Left lung (tissue), 10 donors: Measurements from ENCODE around the gene GLI3. TPM values are rescaled to one million over a fixed set of nuclear protein-coding genes. Genes with fewer than 3 reads are reported as not detected.

Experiments used
- ATAC-seq: fragments of 200-7000 bp; cut with Tn5 transposase; one replicate; pipeline ENCODE4 v1.9.1; 2020; ENCODE audit warnings: moderate library complexity
- DNase-seq, 4 donors: peaks; one replicate each; pipeline ENCODE4 v3.0.0-alpha.2; 2013 to 2020
- H3K27ac ChIP-seq, 2 donors: fragments of 200-600 bp; sonication (generic) in 1 of 2; one replicate each; pipeline versions ENCODE4 v1.5.0 to v1.8.0; 2020 to 2021
- H3K27me3 ChIP-seq, 2 donors: fragments of 200-600 bp; sonication (generic) in 1 of 2; one replicate each; pipeline versions ENCODE4 v1.5.0 to v1.8.0; 2020 to 2021
- H3K36me3 ChIP-seq, 2 donors: fragments of 200-600 bp; sonication (generic) in 1 of 2; one replicate each; pipeline versions ENCODE4 v1.5.0 to v1.8.0; 2020 to 2021
- H3K4me1 ChIP-seq, 2 donors: fragments of 200-600 bp; one replicate each; pipeline ENCODE4 v1.8.0; 2021
- H3K4me3 ChIP-seq, 2 donors: fragments of 200-600 bp; sonication (generic) in 1 of 2; one replicate each; pipeline versions ENCODE4 v1.5.0 to v1.8.0; 2020 to 2021; ENCODE audit warnings: mild to moderate bottlenecking in 1 of 2
- H3K9me3 ChIP-seq, 2 donors: fragments of 200-600 bp; sonication (generic) in 1 of 2; one replicate each; pipeline versions ENCODE4 v1.5.0 to v1.8.0; 2020 to 2021
- intact Hi-C, 2 donors: fragments of 100-400 bp; cut with DNase I; formaldehyde crosslinking; loops; one replicate each; pipeline versions ENCODE4 v1.11.2 to v1.14.2; 2022
- polyA plus RNA-seq, 6 donors: library from polyadenylated mRNA; unstranded; fragments of 120-200 nt; gene quantifications; one replicate each; pipeline ENCODE4 v1.2.1, GENCODE V29; 2013; ENCODE audit not compliant: insufficient read length in 6 of 6
- total RNA-seq, 2 donors: library from RNA; stranded (reverse); fragmentation: NEBNext Ultra II Directional; extraction: Animal tissue kit (Norgen Biotek cat#: 25700); gene quantifications; one replicate each; pipeline ENCODE4 v1.2.1, GENCODE V29; 2021
- TF ChIP-seq, protein P1 (sequence below), 2 donors: fragments of 200-600 bp; sonication (generic) in 1 of 2; IDR thresholded peaks; one replicate each; pipeline versions ENCODE4 v1.5.0 to v1.8.0; 2021; ENCODE audit warnings: antibody characterized with exemption in 2 of 2
- donor health status: DM: no; HTN: yes; CAD: no.
- donor health status: DM: no; HTN: no; CAD: no.

Gene GLI3
- total and polyA plus RNA-seq, 8 donors, result 20.3 to 38.0 (median 31.3) TPM

DNA sequence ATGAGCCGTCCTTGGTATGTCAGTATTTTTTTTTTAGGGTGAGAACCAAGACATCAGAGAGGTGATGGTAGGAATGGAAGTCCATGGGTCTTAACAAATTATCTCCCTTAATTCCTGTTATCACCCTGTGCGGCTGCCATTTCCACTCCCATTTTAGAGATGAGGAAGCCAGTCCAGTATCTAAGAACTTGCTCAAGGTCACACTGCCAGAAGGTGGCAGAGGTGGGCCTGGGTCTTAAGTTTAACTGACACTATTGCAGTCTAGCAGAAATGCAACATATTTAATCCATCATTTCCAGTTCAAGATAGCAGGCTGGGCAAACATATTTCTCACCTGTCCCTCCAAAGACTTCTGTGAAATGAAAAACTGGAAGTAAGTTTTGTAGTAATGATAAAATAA lies 108.3 kb downstream of the GLI3 start:
- no peaks in the 10 kb centered on the region for H3K9me3 ChIP-seq
- no peaks in the 10 kb centered on the region for H3K36me3 ChIP-seq
- TF ChIP-seq, protein P1, sequence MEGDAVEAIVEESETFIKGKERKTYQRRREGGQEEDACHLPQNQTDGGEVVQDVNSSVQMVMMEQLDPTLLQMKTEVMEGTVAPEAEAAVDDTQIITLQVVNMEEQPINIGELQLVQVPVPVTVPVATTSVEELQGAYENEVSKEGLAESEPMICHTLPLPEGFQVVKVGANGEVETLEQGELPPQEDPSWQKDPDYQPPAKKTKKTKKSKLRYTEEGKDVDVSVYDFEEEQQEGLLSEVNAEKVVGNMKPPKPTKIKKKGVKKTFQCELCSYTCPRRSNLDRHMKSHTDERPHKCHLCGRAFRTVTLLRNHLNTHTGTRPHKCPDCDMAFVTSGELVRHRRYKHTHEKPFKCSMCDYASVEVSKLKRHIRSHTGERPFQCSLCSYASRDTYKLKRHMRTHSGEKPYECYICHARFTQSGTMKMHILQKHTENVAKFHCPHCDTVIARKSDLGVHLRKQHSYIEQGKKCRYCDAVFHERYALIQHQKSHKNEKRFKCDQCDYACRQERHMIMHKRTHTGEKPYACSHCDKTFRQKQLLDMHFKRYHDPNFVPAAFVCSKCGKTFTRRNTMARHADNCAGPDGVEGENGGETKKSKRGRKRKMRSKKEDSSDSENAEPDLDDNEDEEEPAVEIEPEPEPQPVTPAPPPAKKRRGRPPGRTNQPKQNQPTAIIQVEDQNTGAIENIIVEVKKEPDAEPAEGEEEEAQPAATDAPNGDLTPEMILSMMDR (IDR thresholded peaks at IDR 0.05), result no peak
- no peak overlapping the region for H3K4me3 ChIP-seq
- intact Hi-C loops, result no loop called here
- H3K27ac ChIP-seq, result no peak overlapping the region
- no peaks in the 10 kb centered on the region for H3K27me3 ChIP-seq
- no peaks in the 10 kb centered on the region for H3K4me1 ChIP-seq
- ATAC-seq, result no peak
- DNase-seq, result no peak

DNA sequence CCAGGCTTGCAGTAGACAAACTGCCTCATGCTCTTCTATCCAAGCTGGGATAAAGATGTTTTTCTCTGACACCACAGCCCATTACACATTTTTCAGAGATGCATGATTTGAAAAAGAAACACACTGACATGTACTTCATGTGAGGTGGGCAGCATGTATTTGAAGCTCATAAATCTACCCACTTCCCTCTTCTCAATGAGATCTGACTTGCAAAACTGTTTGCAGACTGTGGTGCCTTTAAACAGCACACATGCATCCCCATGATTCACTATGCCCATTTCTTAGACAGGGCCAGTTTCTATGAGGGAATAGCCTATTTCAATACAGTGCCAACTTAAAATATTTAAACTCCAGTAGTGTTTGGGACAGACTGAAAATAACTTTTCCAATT lies 109.8 kb downstream of the GLI3 start:
- DNase-seq, result no peak
- no peaks in the 10 kb centered on the region for H3K27me3 ChIP-seq
- TF ChIP-seq, protein P1 (IDR thresholded peaks at IDR 0.05), result no peak
- no peaks in the 10 kb centered on the region for H3K9me3 ChIP-seq
- no peaks in the 10 kb centered on the region for H3K36me3 ChIP-seq
- no peak overlapping the region for H3K27ac ChIP-seq
- H3K4me3 ChIP-seq, result no peak overlapping the region
- ATAC-seq, result peak; percentile 14
- intact Hi-C loops, result no loop called here
- no peaks in the 10 kb centered on the region for H3K4me1 ChIP-seq

DNA sequence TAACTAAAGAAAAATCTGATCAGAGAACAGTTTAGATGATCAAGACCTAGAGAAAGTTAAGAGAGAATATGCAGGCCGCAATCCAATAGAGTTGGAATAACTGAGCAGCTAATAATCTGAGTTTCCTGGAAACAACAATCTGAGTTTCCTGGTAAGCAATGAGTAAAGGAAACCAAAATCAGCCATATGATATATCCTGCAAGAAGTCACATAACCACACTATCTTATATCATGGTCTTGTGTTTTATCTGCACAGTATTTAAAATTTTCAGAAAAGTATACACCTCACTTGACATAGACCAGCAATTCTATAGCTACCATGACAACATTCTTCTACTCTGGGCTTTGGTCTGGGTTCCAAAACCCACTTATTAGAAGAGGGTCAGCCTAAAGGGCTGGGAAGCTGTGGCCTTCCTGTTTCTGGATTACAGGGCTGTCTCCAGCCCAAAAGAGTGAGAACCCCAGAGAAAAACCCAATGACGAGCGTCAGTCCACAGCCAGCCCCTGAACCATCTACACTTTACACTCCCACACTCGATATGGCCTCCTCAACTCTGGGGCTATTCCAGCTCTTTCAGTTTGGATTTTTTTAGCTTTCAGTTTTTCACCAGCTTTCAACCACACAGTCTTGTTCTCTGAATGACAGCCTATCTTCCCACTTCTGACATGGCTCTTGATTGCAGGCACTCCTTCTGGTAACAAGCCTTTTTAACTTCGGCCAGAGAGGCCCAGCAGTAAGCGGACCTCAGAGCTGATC lies 110.4 kb downstream of the GLI3 start:
- no peaks in the 10 kb centered on the region for H3K9me3 ChIP-seq
- DNase-seq (no peak), ATAC-seq (peak; percentile 73)
- no peaks in the 10 kb centered on the region for H3K27me3 ChIP-seq
- no peak overlapping the region for H3K27ac ChIP-seq
- intact Hi-C loops, result no loop called here
- no peaks in the 10 kb centered on the region for H3K36me3 ChIP-seq
- H3K4me1 ChIP-seq, result no peaks in the 10 kb centered on the region
- H3K4me3 ChIP-seq, result no peak overlapping the region
- TF ChIP-seq, protein P1 (IDR thresholded peaks at IDR 0.05), result no peak

DNA sequence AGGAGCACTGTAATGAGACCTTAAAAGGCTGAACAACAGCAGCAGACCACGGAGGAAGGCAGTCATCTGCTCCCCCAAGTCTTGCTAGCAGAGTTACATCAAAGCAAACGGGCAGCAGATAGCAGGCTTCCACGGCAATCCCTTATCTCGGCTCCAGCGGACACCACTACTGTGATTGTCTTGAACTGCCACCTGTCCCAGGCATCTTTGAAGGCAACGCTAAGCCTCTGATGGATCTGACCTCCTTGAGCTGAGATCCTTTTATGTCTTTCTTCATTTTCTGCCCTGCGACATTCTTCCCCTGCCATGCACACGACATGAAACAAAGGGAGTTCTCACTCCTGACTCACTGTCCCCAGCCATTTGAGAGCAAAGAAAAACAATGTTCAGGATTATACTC lies 111.7 kb downstream of the GLI3 start:
- intact Hi-C loops, result no loop called here
- Histone ChIP-seq H3K4me3 (no peak overlapping the region), H3K36me3 (no peaks in the 10 kb centered on the region), H3K27me3 (no peaks in the 10 kb centered on the region), H3K27ac (no peak overlapping the region), H3K4me1 (no peaks in the 10 kb centered on the region), H3K9me3 (no peaks in the 10 kb centered on the region)
- TF ChIP-seq, protein P1 (IDR thresholded peaks at IDR 0.05), result no peak
- DNase-seq (no peak), ATAC-seq (no peak)

DNA sequence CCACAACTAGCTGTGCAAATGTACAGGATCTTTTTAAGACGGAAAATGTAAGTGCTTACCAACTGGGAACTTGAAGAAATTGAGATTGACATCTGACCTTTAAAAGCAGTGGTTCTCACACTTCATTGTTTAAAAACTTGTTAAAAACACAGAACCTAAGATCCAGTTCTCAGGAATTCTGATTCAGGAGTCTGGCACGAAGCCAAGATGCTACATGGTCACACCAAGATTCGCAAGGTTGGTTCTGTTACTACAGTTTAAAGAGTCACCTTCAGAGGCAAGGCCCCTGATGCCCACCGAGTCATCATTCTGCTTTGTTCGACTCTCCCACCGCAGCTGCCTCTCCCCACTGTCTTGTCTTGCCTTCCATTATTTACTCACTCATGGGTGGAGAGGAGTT lies 113.3 kb downstream of the GLI3 start:
- ATAC-seq (no peak), DNase-seq (no peak)
- Histone ChIP-seq H3K4me3 (no peak overlapping the region), H3K27me3 (no peaks in the 10 kb centered on the region), H3K4me1 (no peaks in the 10 kb centered on the region), H3K27ac (no peak overlapping the region), H3K9me3 (no peaks in the 10 kb centered on the region), H3K36me3 (no peaks in the 10 kb centered on the region)
- TF ChIP-seq, protein P1 (IDR thresholded peaks at IDR 0.05), result no peak
- intact Hi-C loops, result no loop called here
